GM13977 (cell line): ENCODE data around the gene DCD.

ENCODE experiments used
- DNase-seq: peaks from one replicate; pipeline ENCODE4 v3.0.0; 2012; ENCODE audit warnings: low spot score
- in situ Hi-C: fragments of 300-500 bp; cut with MboI; formaldehyde crosslinking; loops from one replicate; pipeline ENCODE4 v1.12.0; 2022; ENCODE audit warnings: low sequenced_read_pairs, low pct_unique_long_range_greater_than_20kb, mixed read lengths, inconsistent platforms; ENCODE audit not compliant: unreplicated experiment
- TF ChIP-seq, protein P1 (sequence below): IDR thresholded peaks from 2 replicates; pipeline ENCODE4 v1.5.1; 2012; ENCODE audit warnings: mild to moderate bottlenecking, control low read depth; ENCODE audit not compliant: insufficient read depth; ENCODE audit errors: extremely low read depth, missing control alignments

Gene DCD

DNA sequence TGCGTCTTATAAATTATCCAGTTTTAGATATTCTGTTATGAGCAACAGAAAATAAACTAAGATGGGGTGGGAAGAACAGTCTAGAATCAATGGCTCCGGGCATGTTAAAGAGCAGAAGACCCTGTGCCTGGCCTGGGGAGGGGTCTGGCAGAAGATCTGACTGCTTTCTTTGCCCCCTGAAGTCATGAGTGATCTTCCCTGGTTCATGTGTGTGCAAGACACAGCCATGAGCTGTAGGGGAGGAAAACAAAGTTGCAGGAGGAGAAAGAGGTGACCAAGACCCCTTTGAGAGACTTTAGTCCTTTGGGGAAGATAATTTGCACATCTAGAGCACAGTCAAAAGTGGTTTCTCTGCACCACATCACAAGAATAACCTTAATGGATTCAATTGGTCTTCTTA lies 18.2 kb downstream of the DCD start:
- TF ChIP-seq, protein P1, sequence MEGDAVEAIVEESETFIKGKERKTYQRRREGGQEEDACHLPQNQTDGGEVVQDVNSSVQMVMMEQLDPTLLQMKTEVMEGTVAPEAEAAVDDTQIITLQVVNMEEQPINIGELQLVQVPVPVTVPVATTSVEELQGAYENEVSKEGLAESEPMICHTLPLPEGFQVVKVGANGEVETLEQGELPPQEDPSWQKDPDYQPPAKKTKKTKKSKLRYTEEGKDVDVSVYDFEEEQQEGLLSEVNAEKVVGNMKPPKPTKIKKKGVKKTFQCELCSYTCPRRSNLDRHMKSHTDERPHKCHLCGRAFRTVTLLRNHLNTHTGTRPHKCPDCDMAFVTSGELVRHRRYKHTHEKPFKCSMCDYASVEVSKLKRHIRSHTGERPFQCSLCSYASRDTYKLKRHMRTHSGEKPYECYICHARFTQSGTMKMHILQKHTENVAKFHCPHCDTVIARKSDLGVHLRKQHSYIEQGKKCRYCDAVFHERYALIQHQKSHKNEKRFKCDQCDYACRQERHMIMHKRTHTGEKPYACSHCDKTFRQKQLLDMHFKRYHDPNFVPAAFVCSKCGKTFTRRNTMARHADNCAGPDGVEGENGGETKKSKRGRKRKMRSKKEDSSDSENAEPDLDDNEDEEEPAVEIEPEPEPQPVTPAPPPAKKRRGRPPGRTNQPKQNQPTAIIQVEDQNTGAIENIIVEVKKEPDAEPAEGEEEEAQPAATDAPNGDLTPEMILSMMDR: no peak
- no peak for DNase-seq
- in situ Hi-C loops: no loop called here

DNA sequence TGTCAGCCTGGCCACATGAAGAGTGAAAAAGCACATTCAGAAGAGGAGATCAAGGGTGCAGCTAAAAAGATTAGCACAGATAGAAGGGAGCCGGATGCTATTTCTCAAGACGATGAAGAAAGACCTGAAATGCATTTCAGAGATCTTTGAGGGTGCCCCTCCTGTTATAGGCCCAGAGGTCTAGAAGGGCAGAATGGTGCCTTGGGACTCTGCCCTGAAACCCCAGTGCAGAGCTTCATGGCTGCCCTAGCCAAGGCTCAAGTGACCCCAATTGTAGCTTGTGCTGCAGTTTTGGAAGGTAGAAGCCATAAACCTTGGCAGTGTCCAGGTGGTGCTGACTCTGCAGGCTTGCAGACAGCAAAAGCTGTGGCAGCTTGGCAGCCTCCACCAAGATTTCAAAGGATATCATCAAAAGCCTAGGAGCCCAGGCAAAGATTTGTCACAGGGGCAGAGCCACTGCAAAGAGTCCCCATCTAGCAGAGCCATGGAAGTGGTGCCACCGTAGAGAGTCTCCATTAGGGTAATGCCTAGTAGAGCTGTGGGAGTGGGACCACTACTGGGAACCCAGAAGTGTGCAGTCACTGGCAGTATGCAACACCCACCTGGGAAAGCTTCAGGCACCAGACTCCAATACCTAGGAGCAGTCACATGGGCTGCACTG lies 19.8 kb downstream of the DCD start:
- no peak for DNase-seq
- TF ChIP-seq, protein P1: no peak
- in situ Hi-C loops: no loop called here

DNA sequence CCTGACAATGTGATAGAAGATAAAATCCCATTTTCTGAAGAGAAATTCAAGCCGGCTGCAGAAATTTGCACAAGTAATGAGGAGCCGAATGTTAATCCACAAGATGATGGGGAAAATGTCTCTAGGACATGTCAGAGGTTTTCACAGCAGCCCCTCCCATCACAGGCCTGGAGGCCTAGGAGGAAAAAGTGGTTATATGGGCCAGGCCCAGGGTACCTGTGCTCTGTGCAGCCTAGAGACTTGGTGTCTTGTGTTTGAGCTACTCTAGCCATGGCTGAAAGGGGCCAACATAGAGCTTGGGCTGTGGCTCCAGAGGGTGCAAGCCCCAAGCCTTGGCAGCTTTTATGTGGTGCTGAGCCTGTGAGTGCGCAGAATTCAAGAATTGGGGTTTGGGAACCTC lies 20.9 kb downstream of the DCD start:
- DNase-seq: no peak
- TF ChIP-seq, protein P1: no peak
- in situ Hi-C loops: no loop called here

DNA sequence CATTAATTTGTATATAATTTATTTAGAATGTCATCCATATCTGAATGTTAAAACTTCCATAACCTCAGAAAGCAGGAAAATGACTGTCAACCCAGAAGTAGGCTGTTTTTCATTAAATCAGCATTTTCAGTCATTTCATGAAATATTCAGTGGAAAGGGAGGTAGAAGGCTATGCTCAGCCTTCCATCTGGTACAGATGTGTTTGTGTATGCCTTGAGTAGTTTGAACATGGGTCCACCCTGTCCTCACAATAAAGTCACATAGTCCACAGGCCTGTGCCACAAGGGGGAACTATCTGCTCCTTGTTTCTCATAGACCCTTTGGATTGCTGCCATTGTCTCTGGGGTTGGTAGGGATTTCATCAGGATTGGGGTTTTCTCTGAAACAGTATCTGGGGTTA lies 22.6 kb downstream of the DCD start:
- no peak for DNase-seq
- in situ Hi-C loops: no loop called here
- TF ChIP-seq, protein P1: no peak

DNA sequence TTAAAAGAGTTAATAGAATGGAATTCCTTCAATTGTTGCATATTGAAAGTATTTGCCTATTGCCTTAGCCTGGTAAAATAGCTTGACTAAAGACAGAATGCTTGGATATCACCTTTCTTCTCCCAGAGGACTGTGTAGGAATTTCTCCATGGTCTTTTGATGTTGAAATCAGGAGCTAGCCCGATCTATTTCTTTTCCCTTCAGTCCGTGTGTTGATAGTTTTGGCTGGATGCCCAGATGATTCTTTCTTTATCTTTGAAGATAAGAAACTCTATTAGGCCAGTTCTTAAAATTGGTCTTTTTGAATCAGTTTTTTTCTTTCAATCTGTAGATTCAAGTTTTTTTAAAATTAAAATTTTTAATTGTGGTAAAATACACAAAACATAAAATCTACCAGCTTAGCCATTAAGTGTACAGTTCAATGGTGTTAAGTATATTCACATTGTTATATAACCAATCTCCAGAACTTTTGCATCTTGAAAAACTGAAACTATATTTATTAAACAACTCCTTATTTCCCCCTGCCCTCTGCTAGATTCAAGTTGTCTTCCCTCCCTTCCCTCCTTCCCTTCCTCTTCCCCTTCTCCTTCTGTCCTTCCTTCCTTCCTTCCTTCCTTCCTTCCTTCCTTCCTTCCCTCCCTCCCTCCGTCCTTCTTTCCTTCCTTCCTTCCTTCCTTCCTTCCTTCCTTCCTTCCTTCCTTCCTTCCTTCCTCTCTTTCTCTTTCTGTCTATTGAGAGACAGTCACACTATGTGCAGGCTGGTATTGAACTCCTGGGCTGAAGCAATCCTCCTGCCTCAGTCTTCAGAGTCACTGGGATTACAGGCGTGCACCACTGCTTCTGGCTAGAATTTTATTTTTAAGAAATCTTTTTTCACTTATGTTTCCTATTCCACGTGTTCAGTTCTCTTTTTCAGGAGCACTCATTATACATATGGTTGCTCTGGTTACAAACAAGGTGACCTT lies 23.6 kb downstream of the DCD start:
- TF ChIP-seq, protein P1: no peak
- in situ Hi-C loops: no loop called here

DNA sequence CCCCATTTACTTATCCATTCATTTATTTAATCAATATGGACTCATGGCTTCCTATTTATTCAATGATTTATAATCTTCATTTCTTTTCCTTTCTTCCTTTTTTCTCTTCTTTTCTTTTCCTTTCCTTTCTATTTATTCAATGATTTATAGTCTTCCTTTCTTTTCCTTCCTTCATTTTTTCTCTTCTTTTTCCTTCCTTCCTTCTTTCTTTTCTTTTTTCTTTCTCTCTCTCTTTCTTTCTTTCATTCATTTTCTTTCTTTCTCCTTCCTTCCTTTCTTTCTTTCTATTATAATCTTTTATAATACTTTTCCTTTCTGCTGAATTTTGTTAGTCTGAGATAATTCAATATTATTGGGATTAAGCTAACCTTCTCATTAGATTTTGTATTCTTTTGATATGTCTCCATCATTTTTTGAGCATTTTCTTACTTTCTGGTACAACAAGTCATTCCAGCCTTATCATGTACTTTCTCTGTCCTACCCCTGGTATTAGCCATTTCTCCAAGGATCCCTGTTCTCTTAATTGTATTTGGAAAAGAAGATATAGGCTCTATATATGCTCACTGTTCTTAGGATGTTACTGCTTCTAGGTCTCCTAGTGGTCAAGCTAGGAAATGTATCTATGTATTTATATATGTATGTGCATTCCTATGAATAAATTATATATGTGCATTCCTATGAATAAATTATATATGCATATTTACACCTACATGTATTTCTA lies 25.5 kb downstream of the DCD start:
- in situ Hi-C loops: no loop called here
- TF ChIP-seq, protein P1: no peak
- DNase-seq: no peak

More for the DNA sequence above, 23.6 kb downstream of the DCD start:
- DNase-seq: no peak
